PC-3 (cell line): Measurements from ENCODE around the gene ZDHHC13. TPM values are rescaled to one million over a fixed set of nuclear protein-coding genes. Genes with fewer than 3 reads are reported as not detected.

ENCODE experiments used
- ATAC-seq: fragments of 200-7000 bp; cut with Tn5 transposase; 2 replicates; pipeline ENCODE4 v1.9.1; 2020; ENCODE audit warnings: mild to moderate bottlenecking, moderate library complexity
- Bru-seq: library from RNA; stranded (reverse); fragments of 400-500 nt; gene quantifications from one replicate; lab custom pipeline; 2021; lab: Mats Ljungman, UMichigan
- BruChase-seq, 2 experiments: library from RNA; stranded (reverse); fragments of 400-500 nt; gene quantifications; one replicate each; lab custom pipeline; 2021; lab: Mats Ljungman, UMichigan
- BruUV-seq: library from RNA; stranded (reverse); fragments of 400-500 nt; replicated peaks from 2 replicates; lab custom pipeline; 2021; lab: Mats Ljungman, UMichigan
- CTCF ChIA-PET: fragments of 300-600 bp; sonication (Branson Sonifier 250); formaldehyde crosslinking; loops from one replicate; lab custom pipeline; 2022; ENCODE audit warnings: antibody characterized with exemption; lab: Charles Lee
- POLR2A ChIA-PET: fragments of 300-600 bp; sonication (Branson Sonifier 250); formaldehyde crosslinking; loops from one replicate; lab custom pipeline; 2022; ENCODE audit warnings: antibody characterized with exemption; ENCODE audit not compliant: unreplicated experiment; lab: Charles Lee
- DNase-seq: peaks from one replicate; pipeline ENCODE4 v3.0.0-alpha.2; 2015
- H2AFZ ChIP-seq: fragments of 300-600 bp; sonication (generic); 2 replicates; pipeline ENCODE4 v1.6.0; 2016; ENCODE audit warnings: antibody characterized with exemption, low read length
- H3F3A ChIP-seq: fragments of 300-600 bp; sonication (generic); one replicate; pipeline ENCODE4 v1.6.0; 2017; ENCODE audit warnings: antibody characterized with exemption, low read length, control low read depth, mild to moderate bottlenecking; ENCODE audit not compliant: unreplicated experiment
- H3K27ac ChIP-seq: fragments of 300-600 bp; sonication (generic); 2 replicates; pipeline ENCODE4 v1.5.1; 2016; ENCODE audit warnings: mild to moderate bottlenecking, low read length
- H3K27me3 ChIP-seq: fragments of 300-600 bp; sonication (generic); 2 replicates; pipeline ENCODE4 v1.6.1; 2016; ENCODE audit warnings: low read length, mixed read lengths
- H3K36me3 ChIP-seq: fragments of 300-600 bp; sonication (generic); 2 replicates; pipeline ENCODE4 v1.6.1; 2016; ENCODE audit warnings: low read depth, mixed run types, low read length, mixed read lengths
- H3K4me1 ChIP-seq: fragments of 300-600 bp; sonication (generic); 2 replicates; pipeline ENCODE4 v1.5.1; 2016; ENCODE audit warnings: low read length; ENCODE audit not compliant: insufficient read depth
- H3K4me2 ChIP-seq: fragments of 300-600 bp; sonication (generic); 2 replicates; pipeline ENCODE4 v1.6.0; 2016; ENCODE audit warnings: low read length
- H3K4me3 ChIP-seq: fragments of 300-600 bp; sonication (generic); 2 replicates; pipeline ENCODE4 v1.5.1; 2016; ENCODE audit warnings: mild to moderate bottlenecking, low read length, mixed read lengths
- H3K79me2 ChIP-seq: fragments of 300-600 bp; sonication (generic); 2 replicates; pipeline ENCODE4 v1.6.1; 2017; ENCODE audit warnings: low read length, mixed read lengths
- H3K9ac ChIP-seq: fragments of 300-600 bp; sonication (generic); 2 replicates; pipeline ENCODE4 v1.6.0; 2016; ENCODE audit warnings: mild to moderate bottlenecking, low read length
- H3K9me2 ChIP-seq: fragments of 300-600 bp; sonication (generic); replicated peaks from 2 replicates; pipeline ENCODE4 v1.6.1; 2016; ENCODE audit warnings: mixed run types, low read length, mixed read lengths
- H3K9me3 ChIP-seq: fragments of 300-600 bp; sonication (generic); 2 replicates; pipeline ENCODE4 v1.6.1; 2016; ENCODE audit warnings: low read length, mixed read lengths
- H4K20me1 ChIP-seq: fragments of 300-600 bp; sonication (generic); 2 replicates; pipeline ENCODE4 v1.6.1; 2016; ENCODE audit warnings: low read length, mixed read lengths
- EZH2phosphoT487 ChIP-seq: fragments of 300-600 bp; sonication (generic); IDR thresholded peaks from 2 replicates; pipeline ENCODE4 v1.6.1; 2018; ENCODE audit warnings: mild to moderate bottlenecking, antibody characterized with exemption, low read length, borderline replicate concordance
- intact Hi-C: fragments of 100-400 bp; cut with micrococcal nuclease; formaldehyde crosslinking; loops from 2 replicates; pipeline ENCODE4 v1.9.0; 2023
- long read RNA-seq: library from polyadenylated mRNA; unstranded; transcript quantifications from one replicate; pipeline ENCODE4 v2.0.0, GENCODE V29; 2021; ENCODE audit not compliant: unreplicated experiment
- total RNA-seq: library from RNA; depleted of rRNA; stranded (reverse); fragments of >200 nt; gene quantifications from 2 replicates; pipeline ENCODE4 v1.2.3, GENCODE V29; 2014; rRNA removed
- TF ChIP-seq, protein P1 (sequence below): fragments of 300-600 bp; sonication (generic); conservative IDR thresholded peaks from 2 replicates; pipeline ENCODE4 v1.5.1; 2017; ENCODE audit warnings: antibody characterized with exemption, low read depth, mild to moderate bottlenecking, low read length

The ZDHHC13 gene, protein sequence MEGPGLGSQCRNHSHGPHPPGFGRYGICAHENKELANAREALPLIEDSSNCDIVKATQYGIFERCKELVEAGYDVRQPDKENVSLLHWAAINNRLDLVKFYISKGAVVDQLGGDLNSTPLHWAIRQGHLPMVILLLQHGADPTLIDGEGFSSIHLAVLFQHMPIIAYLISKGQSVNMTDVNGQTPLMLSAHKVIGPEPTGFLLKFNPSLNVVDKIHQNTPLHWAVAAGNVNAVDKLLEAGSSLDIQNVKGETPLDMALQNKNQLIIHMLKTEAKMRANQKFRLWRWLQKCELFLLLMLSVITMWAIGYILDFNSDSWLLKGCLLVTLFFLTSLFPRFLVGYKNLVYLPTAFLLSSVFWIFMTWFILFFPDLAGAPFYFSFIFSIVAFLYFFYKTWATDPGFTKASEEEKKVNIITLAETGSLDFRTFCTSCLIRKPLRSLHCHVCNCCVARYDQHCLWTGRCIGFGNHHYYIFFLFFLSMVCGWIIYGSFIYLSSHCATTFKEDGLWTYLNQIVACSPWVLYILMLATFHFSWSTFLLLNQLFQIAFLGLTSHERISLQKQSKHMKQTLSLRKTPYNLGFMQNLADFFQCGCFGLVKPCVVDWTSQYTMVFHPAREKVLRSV
- total RNA-seq (13.5 and 21.2 TPM in 2 replicates), Bru-seq, nascent RNA (percentile 76 among the genes with signal in this experiment), BruChase-seq, experiment 1, labeled RNA remaining after a 6-hour chase (percentile 72 among the genes with signal in this experiment), BruChase-seq, experiment 2, labeled RNA remaining after a 2-hour chase (percentile 79 among the genes with signal in this experiment)
- long read RNA-seq, transcript ZDHHC13-202 (17 exons, 2,445 nt) = major isoform, 51 of 62 reads
- long read RNA-seq, partial matches to known transcripts = 4 of 62 reads
- long read RNA-seq, other reads (novel, unspliced or antisense) = 6 of 62 reads

DNA sequence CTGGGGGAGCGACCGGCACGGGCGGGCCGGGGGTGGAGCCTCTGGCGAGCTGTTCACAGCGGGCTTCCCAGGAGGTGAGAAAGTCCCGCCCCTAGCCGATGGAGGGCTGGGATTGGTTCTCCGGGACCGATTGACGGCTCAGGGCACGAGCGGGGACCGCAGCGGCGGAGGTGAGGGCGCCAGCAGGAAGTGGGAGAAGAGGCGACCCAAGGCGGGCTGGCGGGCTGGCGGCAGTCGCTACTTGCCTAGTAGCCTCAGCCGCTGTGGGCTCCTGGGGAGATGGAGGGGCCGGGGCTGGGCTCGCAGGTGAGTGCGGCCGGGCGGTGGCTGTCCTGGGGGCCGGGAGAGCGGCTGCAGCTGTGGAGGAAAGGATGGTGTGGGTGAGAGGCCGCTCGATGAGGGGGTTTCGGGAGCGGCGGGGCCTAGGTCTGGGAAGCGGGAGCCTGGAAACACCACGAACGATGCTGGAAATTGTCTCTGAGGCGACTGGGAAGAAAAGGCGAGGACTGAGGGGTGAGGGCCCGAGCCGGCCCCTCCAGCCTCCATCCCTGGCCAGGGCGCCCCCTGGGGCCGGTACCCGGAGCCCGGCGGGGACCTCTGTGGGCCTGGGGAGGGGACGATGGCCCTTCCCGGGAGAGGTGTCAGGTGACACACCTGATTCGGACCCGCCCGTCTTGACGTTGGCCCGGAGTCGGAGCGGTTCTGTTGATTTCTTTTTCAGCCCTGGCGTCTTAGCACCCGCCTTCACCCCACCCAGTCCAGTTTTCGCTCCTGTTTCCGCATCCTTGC lies at the start of gene ZDHHC13:
TSS of gene ZDHHC13 (plus strand) at position 198 of the 789 bp plus-strand sequence. CDS start at position 280, 82 bp downstream.
- no TSS peak for BruUV-seq
- ChIA-PET POLR2A (no interaction called here), CTCF (interaction anchor here (1.0 kb wide), 1 partner anchor 38 kb away, joined by 5 read pairs; no protein-coding TSS in a partner anchor)
- Histone ChIP-seq H3K27ac (peak within 1 kb of the TSS; percentile 61), H3K36me3 (0 out of 2 replicates have a peak, but pooled peaks cover 2% of the 10 kb centered on the region), H3K27me3 (no peaks in the 10 kb centered on the region), H3K9me3 (no peaks in the 10 kb centered on the region), H3K4me1 (peaks cover 35% of the 10 kb centered on the region), H3K4me2 (peak within 1 kb of the TSS; percentile 93), H3K9ac (peak within 1 kb of the TSS; percentile 82), H3K9me2 (no peaks in the 10 kb centered on the region), H3K79me2 (peaks cover 47% of the 10 kb centered on the region), H4K20me1 (no peaks in the 10 kb centered on the region), H2AFZ (peak within 1 kb of the TSS; percentile 91), H3F3A (no peaks in the 10 kb centered on the region), H3K4me3 (peak within 1 kb of the TSS; percentile 76)
- ATAC-seq (peak; percentile 97), DNase-seq (peak; percentile 95)
- intact Hi-C loops = loop anchor here (1.0 to 2.0 kb wide), 2 partner anchors 40 to 124 kb away; partner anchors contain the start of gene E2F8
- no peak for TF ChIP-seq EZH2phosphoT487
- TF ChIP-seq, protein P1, sequence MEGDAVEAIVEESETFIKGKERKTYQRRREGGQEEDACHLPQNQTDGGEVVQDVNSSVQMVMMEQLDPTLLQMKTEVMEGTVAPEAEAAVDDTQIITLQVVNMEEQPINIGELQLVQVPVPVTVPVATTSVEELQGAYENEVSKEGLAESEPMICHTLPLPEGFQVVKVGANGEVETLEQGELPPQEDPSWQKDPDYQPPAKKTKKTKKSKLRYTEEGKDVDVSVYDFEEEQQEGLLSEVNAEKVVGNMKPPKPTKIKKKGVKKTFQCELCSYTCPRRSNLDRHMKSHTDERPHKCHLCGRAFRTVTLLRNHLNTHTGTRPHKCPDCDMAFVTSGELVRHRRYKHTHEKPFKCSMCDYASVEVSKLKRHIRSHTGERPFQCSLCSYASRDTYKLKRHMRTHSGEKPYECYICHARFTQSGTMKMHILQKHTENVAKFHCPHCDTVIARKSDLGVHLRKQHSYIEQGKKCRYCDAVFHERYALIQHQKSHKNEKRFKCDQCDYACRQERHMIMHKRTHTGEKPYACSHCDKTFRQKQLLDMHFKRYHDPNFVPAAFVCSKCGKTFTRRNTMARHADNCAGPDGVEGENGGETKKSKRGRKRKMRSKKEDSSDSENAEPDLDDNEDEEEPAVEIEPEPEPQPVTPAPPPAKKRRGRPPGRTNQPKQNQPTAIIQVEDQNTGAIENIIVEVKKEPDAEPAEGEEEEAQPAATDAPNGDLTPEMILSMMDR = peak; percentile 62

DNA sequence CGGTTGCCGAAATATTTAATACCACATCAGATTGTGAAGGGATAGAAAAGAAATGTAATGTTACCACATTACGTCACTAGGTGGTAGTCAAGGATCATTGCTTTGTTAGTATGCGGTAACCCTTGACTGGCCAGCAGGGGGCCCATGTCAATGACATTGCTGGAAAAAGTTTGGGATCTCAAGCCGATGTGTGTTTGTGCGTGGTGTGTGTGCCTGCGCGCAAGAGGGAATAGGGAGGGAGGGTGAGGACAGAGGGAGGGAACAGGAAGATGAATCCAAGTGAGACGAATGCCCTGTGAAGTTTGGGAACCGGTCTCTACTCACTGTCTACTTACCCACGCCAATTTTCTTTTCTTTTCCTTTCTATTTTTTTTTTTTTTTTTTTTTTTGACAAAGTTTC lies 45.7 kb upstream of the ZDHHC13 start:
- intact Hi-C loops = loop anchor here (1.0 to 10.0 kb wide), 4 partner anchors 84 to 482 kb away; no protein-coding TSS in a partner anchor
- peak; percentile 96 for ATAC-seq

More for the DNA sequence above, 45.7 kb upstream of the ZDHHC13 start:
- Histone ChIP-seq H3K9me3 (no peaks in the 10 kb centered on the region), H3F3A (no peaks in the 10 kb centered on the region), H3K4me2 (peak overlapping the region; percentile 55), H3K36me3 (no peaks in the 10 kb centered on the region; the same call in 1 of the 2 replicates), H3K27ac (no peak overlapping the region), H3K27me3 (no peaks in the 10 kb centered on the region), H2AFZ (peak overlapping the region; percentile 29), H3K4me3 (peak overlapping the region; percentile 35; the same call in 1 of the 2 replicates), H3K9me2 (no peaks in the 10 kb centered on the region), H3K79me2 (no peaks in the 10 kb centered on the region), H3K4me1 (peaks cover 14% of the 10 kb centered on the region), H4K20me1 (no peaks in the 10 kb centered on the region), H3K9ac (no peak overlapping the region)
- no peak for TF ChIP-seq EZH2phosphoT487
- TF ChIP-seq, protein P1 = peak; percentile 98
- POLR2A ChIA-PET = interaction anchor here (0.9 kb wide), 1 partner anchor 54 kb away, joined by 5 read pairs; no protein-coding TSS in a partner anchor
- CTCF ChIA-PET = interaction anchor here (0.6 to 1.3 kb wide), 9 partner anchors 9 to 676 kb away, joined by 3 to 10 read pairs (median 4); no protein-coding TSS in a partner anchor
- BruUV-seq = no TSS peak
- DNase-seq = peak; percentile 87
